HG03460 (cell line): ENCODE results near the gene DCTN3.

Experiments
- ATAC-seq: cut with Tn5 transposase; IDR thresholded peaks from one replicate; pipeline ENCODE4 v1.9.1; 2021; ENCODE audit not compliant: unreplicated experiment

DCTN3 gene

GRCh38 chr9:34624475-34625185 lies 4.3 kb upstream of the DCTN3 start:
- ATAC-seq: no peak

- ATAC-seq: no peak
Measured at GRCh38 chr9:34623374-34624235, 3.3 kb upstream of the DCTN3 start.

- no peak for ATAC-seq
Measured at GRCh38 chr9:34615132-34615531, 5.2 kb downstream of the DCTN3 start.

GRCh38 chr9:34612788-34613390 lies 7.4 kb downstream of the DCTN3 start:
- peak; percentile 43 for ATAC-seq

- peak; percentile 76 for ATAC-seq
Measured at GRCh38 chr9:34611811-34612787, 8.2 kb downstream of the DCTN3 start, which contains the start of gene RPP25L. Gene RPP25L, minus strand, starts transcription at chr9:34612097. Its CDS starts 801 bp downstream, at chr9:34611296.

GRCh38 chr9:34611251-34611810 lies 9.0 kb downstream of the DCTN3 start:
- ATAC-seq: no peak

GRCh38 chr9:34610434-34611206 lies 9.7 kb downstream of the DCTN3 start:
- no peak for ATAC-seq

GRCh38 chr9:34607331-34607730 lies 13.0 kb downstream of the DCTN3 start:
- no peak for ATAC-seq

GRCh38 chr9:34606905-34607304 lies 13.4 kb downstream of the DCTN3 start:
- no peak for ATAC-seq

GRCh38 chr9:34606190-34606589 lies 14.1 kb downstream of the DCTN3 start:
- no peak for ATAC-seq

GRCh38 chr9:34603610-34604231 lies 16.6 kb downstream of the DCTN3 start:
- ATAC-seq: no peak

GRCh38 chr9:34601937-34602573 lies 18.2 kb downstream of the DCTN3 start:
- ATAC-seq: no peak

- no peak for ATAC-seq
Measured at GRCh38 chr9:34600908-34601307, 19.4 kb downstream of the DCTN3 start.

GRCh38 chr9:34599546-34599945 lies 20.7 kb downstream of the DCTN3 start:
- no peak for ATAC-seq

- no peak for ATAC-seq
Measured at GRCh38 chr9:34594177-34594576, 26.1 kb downstream of the DCTN3 start.

GRCh38 chr9:34592895-34593601 lies 27.2 kb downstream of the DCTN3 start:
- no peak for ATAC-seq

- no peak for ATAC-seq
Measured at GRCh38 chr9:34591917-34592866, 28.1 kb downstream of the DCTN3 start.
